D721Med (cell line): Measurements from ENCODE around the gene ASS1.

Experiments
- DNase-seq: peaks from one replicate; pipeline ENCODE4 v3.0.0; 2011; ENCODE audit warnings: low spot score; ENCODE audit not compliant: insufficient read length
- FAIRE-seq: peaks from 2 replicates; lab custom pipeline; 2011; peaks lifted over from hg19 to GRCh38; lab: Jason Lieb, UNC
- TF ChIP-seq, protein P1 (sequence below): IDR thresholded peaks from 2 replicates; pipeline ENCODE4 v1.5.1; 2012; ENCODE audit warnings: mild to moderate bottlenecking, control low read depth; ENCODE audit not compliant: insufficient read depth; ENCODE audit errors: missing control alignments

Gene ASS1

DNA sequence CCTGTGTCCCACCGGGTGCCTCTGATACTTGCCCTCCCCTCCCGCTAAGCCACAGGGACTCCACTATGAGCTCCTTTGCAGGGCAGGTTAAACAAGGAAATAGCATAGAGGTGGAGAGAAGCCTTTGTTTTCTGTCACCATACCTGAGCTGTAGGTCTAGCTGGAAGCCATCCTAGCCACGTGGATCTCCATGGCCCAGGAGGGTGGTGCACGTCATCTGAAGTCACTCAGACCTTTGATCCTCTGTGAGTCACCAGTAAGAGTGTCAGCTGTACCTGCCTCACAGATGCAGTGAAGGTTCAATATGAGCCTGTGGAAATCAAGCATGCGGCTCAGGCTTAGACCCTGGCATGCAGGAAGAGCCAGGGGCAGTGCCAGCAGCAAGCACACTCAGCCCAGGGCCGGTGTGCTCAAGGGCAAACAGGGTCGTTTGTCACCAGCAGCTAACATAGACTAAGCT is 55.1 kb downstream of the ASS1 start:
- FAIRE-seq, result no peak
- TF ChIP-seq, protein P1, sequence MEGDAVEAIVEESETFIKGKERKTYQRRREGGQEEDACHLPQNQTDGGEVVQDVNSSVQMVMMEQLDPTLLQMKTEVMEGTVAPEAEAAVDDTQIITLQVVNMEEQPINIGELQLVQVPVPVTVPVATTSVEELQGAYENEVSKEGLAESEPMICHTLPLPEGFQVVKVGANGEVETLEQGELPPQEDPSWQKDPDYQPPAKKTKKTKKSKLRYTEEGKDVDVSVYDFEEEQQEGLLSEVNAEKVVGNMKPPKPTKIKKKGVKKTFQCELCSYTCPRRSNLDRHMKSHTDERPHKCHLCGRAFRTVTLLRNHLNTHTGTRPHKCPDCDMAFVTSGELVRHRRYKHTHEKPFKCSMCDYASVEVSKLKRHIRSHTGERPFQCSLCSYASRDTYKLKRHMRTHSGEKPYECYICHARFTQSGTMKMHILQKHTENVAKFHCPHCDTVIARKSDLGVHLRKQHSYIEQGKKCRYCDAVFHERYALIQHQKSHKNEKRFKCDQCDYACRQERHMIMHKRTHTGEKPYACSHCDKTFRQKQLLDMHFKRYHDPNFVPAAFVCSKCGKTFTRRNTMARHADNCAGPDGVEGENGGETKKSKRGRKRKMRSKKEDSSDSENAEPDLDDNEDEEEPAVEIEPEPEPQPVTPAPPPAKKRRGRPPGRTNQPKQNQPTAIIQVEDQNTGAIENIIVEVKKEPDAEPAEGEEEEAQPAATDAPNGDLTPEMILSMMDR, result no peak
- DNase-seq, result no peak

DNA sequence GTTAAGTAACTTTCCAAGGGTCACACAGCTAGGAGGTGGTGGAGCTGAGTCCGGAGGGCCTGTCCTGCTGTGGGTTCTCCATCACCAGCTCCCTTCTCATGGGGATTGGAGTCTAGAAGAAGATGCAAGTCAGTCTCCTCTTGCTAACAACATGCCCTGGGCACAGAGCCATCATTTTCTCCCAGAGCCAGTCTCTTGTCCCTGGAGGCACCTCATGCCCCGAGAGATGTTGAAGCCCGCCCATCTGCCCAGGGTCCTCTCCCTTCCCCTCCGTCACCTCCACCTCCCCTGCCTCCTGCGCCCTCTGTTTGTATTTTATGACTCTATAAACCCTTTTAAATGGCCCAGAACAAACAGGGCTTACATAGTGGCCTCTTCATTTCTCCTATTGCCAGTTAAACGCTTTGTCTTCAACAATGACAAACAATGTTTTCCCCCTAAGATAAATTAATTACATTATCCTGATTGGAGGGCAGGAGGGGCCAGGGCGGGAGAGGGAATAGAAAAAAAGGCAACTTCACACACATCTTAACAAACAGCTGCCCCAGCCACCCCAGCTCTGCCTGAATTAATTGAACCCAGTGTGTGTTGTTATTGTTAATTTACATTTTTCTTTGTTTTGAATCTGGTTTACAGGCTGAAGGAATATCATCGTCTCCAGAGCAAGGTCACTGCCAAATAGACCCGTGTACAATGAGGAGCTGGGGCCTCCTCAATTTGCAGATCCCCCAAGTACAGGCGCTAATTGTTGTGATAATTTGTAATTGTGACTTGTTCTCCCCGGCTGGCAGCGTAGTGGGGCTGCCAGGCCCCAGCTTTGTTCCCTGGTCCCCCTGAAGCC is 55.8 kb downstream of the ASS1 start:
- FAIRE-seq (no peak), DNase-seq (no peak)
- TF ChIP-seq, protein P1, result no peak

DNA sequence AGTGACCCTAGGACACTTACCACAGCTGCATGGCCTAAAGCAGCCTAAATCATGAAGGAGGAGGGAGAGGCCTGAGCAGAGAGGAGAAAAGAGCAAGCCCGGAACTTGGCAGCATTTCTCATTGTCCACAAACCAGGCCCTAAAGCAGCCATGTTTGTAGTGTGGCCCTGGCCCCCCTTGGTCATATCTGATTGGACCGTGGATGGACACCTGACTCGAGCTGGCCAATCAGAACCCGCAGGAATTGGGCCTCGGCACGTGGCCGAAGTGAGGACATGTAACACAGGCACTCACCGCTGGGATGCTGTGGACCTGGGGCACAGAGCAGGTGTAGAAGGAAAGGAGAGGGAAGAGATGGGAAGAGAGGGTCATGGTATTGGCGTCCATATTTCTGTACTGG is 56.9 kb downstream of the ASS1 start:
- FAIRE-seq, result no peak
- DNase-seq, result no peak
- TF ChIP-seq, protein P1, result no peak

DNA sequence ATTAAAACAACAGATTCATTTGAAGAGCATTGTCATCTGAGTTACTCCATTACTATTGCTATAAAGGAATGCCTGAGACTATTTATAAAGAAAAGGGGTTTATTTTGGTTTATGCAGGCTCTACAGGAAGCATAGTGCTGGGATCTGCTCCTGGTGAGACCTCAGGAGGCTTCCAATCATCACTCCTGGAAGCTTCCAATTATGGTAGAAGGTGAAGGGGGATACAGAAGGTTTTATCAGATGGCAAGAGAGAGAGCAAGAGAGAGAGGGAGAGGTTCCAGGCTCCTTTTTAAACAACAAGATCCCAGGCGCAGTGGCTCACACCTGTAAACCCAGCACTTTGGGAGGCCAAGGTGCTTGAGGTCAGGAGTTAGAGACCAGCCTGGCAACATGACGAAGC is 63.5 kb downstream of the ASS1 start:
- no peak for DNase-seq
- FAIRE-seq, result no peak
- TF ChIP-seq, protein P1, result no peak

DNA sequence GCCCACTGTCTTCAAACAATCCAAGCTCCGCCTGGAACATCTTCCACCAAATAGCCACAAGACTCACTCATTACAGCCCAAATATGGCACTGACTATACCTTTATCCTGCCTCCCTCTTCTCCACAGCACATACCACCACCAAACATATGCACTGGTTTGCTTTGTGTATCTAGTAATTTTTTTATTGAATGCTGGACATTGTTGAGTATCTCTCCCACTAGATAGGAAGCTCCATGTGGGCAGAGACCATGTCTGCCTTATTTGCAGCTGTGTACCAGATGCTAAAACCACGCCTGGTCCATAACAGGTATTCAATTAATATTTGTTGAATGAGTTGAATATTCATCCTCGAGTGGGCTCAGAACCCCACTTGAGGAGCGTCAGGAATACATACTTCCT is 67.4 kb downstream of the ASS1 start:
- TF ChIP-seq, protein P1, result no peak
- no peak for DNase-seq
- no peak for FAIRE-seq

DNA sequence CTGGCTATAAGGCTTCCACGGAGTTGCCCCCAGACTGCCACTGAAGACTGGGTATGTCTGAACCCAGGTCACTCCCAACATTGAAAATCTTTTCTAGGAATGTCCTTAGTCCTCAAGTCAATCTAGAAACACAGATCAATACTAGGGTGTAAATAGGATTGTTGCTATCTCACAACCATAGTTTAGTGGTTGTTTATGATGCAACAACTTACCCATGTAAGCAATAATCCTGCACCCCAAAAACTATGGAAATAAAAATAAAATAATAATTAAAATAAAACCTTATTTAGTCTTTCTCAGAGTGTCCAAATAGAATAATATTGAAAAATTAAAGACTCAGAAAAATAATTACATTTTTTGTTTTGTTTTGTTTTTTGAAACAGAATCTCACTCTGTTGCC is 68.3 kb downstream of the ASS1 start:
- no peak for DNase-seq
- no peak for FAIRE-seq
- TF ChIP-seq, protein P1, result no peak

DNA sequence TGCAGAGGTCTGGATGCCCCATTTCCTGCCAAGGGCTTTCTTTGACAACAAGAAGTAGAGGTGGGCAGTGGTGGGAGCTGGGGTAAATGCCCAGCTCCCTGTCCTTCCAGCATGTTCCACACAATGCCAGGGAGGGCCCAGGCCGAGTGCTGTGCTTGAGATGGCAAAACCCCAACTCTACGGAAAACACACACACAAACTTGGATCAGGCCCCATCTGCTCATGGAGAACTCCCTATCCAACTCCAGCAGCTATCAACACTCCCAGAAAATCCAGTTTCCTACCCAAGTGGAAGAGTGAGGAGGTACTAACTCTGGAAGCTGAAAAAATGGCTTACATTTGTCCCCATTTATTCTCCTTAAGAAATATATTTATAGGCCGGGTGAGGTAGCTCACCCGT is 73.5 kb downstream of the ASS1 start:
- FAIRE-seq (no peak), DNase-seq (no peak)
- TF ChIP-seq, protein P1, result no peak
